Liver (tissue), 9 donors: ENCODE results near the gene NINJ2. TPM values are rescaled to one million over a fixed set of nuclear protein-coding genes. Genes with fewer than 3 reads are reported as not detected.

ENCODE experiments used
- DNase-seq: peaks from one replicate; pipeline ENCODE4 v3.0.0-alpha.2; 2017; ENCODE audit warnings: low spot score
- H3K27ac ChIP-seq, 2 donors: one replicate each; pipeline ENCODE4 v1.7.0; 2013; ENCODE audit warnings: inconsistent platforms in 2 of 2, low read length in 2 of 2, control low read depth in 1 of 2, low read depth in 1 of 2, mild to moderate bottlenecking in 1 of 2
- H3K27me3 ChIP-seq, 4 donors: one replicate each; pipeline versions ENCODE4 v1.6.1 to v1.7.0; 2013; ENCODE audit warnings: low read length in 3 of 4, inconsistent platforms in 1 of 4, mild to moderate bottlenecking in 1 of 4, moderate library complexity in 1 of 4; ENCODE audit not compliant: control insufficient read depth in 4 of 4, insufficient read depth in 4 of 4
- H3K36me3 ChIP-seq, 4 donors: one replicate each; pipeline versions ENCODE4 v1.6.1 to v1.7.0; 2013; ENCODE audit warnings: low read length in 3 of 4, mild to moderate bottlenecking in 3 of 4, low read depth in 1 of 4, moderate library complexity in 1 of 4; ENCODE audit not compliant: control insufficient read depth in 4 of 4, insufficient read depth in 3 of 4
- H3K4me1 ChIP-seq, 4 donors: one replicate each; pipeline versions ENCODE4 v1.6.1 to v1.7.0; 2013; ENCODE audit warnings: low read length in 3 of 4, mild to moderate bottlenecking in 3 of 4, moderate library complexity in 1 of 4; ENCODE audit not compliant: control insufficient read depth in 4 of 4, insufficient read depth in 4 of 4
- H3K4me3 ChIP-seq, 3 donors: one replicate each; pipeline versions ENCODE4 v1.6.1 to v1.7.0; 2013; ENCODE audit warnings: low read length in 3 of 3, control low read depth in 1 of 3, low read depth in 1 of 3, mild to moderate bottlenecking in 1 of 3
- H3K9ac ChIP-seq, 2 donors: one replicate each; pipeline ENCODE4 v1.7.0; 2013; ENCODE audit warnings: low read length in 2 of 2, mild to moderate bottlenecking in 2 of 2, moderate library complexity in 2 of 2, control low read depth in 1 of 2, low read depth in 1 of 2
- H3K9me3 ChIP-seq, 4 donors: one replicate each; pipeline versions ENCODE4 v1.6.1 to v1.7.0; 2013; ENCODE audit warnings: low read length in 3 of 4; ENCODE audit not compliant: control insufficient read depth in 4 of 4
- EGR1 ChIP-seq, 2 donors: IDR thresholded peaks; 2 replicates each; pipeline ENCODE4 v1.6.1; 2016 to 2018; ENCODE audit warnings: antibody characterized with exemption in 2 of 2, low read depth in 2 of 2
- FOXA1 ChIP-seq: IDR thresholded peaks from 2 replicates; pipeline ENCODE4 v1.6.1; 2016; ENCODE audit warnings: antibody characterized with exemption
- FOXA2 ChIP-seq: IDR thresholded peaks from 2 replicates; pipeline ENCODE4 v1.6.1; 2016; ENCODE audit warnings: antibody characterized with exemption
- GABPA ChIP-seq, 2 donors: IDR thresholded peaks in 1 of 2; conservative IDR thresholded peaks in 1 of 2; 2 replicates each; pipeline ENCODE4 v1.6.1; 2016; ENCODE audit warnings: antibody characterized with exemption in 2 of 2, mild to moderate bottlenecking in 1 of 2, moderate library complexity in 1 of 2
- HNF4A ChIP-seq, 2 donors: conservative IDR thresholded peaks; 2 replicates each; pipeline ENCODE4 v1.6.1; 2016; ENCODE audit warnings: antibody characterized with exemption in 2 of 2, mild to moderate bottlenecking in 2 of 2
- HNF4G ChIP-seq: IDR thresholded peaks from 2 replicates; pipeline ENCODE4 v1.6.1; 2016; ENCODE audit warnings: antibody characterized with exemption
- JUND ChIP-seq, 2 donors: IDR thresholded peaks; 2 replicates each; pipeline ENCODE4 v1.6.1; 2016; ENCODE audit warnings: antibody characterized with exemption in 2 of 2
- NR2F2 ChIP-seq: IDR thresholded peaks from 2 replicates; pipeline ENCODE4 v1.6.1; 2016; ENCODE audit warnings: antibody characterized with exemption
- RAD21 ChIP-seq, 2 donors: IDR thresholded peaks; 2 replicates each; pipeline ENCODE4 v1.6.1; 2016; ENCODE audit warnings: antibody characterized with exemption in 2 of 2, mild to moderate bottlenecking in 2 of 2
- RXRA ChIP-seq, 2 donors: IDR thresholded peaks; 2 replicates each; pipeline ENCODE4 v1.6.1; 2017 to 2018; ENCODE audit warnings: antibody characterized with exemption in 2 of 2, mild to moderate bottlenecking in 1 of 2
- SP1 ChIP-seq: IDR thresholded peaks from 2 replicates; pipeline ENCODE4 v1.6.1; 2018; ENCODE audit warnings: antibody characterized with exemption, mild to moderate bottlenecking
- TAF1 ChIP-seq: conservative IDR thresholded peaks from 2 replicates; pipeline ENCODE4 v1.6.1; 2016; ENCODE audit warnings: antibody characterized with exemption, mild to moderate bottlenecking
- YY1 ChIP-seq: IDR thresholded peaks from 2 replicates; pipeline ENCODE4 v1.6.1; 2016; ENCODE audit warnings: antibody characterized with exemption, mild to moderate bottlenecking
- WGBS: extraction: QIAGEN DNeasy Blood & Tissue Kit; methylation state at CpG from one replicate; pipeline ENCODE4 v1.1.7; 2013; 5-methylcytosine and 5-hydroxymethylcytosine counted together
- polyA plus RNA-seq, 2 donors: library from polyadenylated mRNA; stranded (reverse) in 1 of 2; unstranded in 1 of 2; fragments of 200-250 nt in 1 of 2; fragments of >200 nt in 1 of 2; fragmentation: Nextera tagmentation in 1 of 2; extraction: Ambion mirVana in 1 of 2; gene quantifications; one replicate each; pipeline versions ENCODE4 v1.2.1 to v1.2.3, GENCODE V29; 2013 to 2015
- total RNA-seq, 2 donors: library from RNA; depleted of rRNA; stranded (reverse); fragments of >200 nt; gene quantifications; one replicate each; pipeline ENCODE4 v1.2.3, GENCODE V29; 2014
- TF ChIP-seq, protein P1 (sequence below): IDR thresholded peaks from 2 replicates; pipeline ENCODE4 v1.6.1; 2016; ENCODE audit warnings: antibody characterized with exemption, mild to moderate bottlenecking
- TF ChIP-seq, protein P2 (sequence below): IDR thresholded peaks from 2 replicates; pipeline ENCODE4 v1.6.1; 2016; ENCODE audit warnings: antibody characterized with exemption
- TF ChIP-seq, protein P3 (sequence below): IDR thresholded peaks from 2 replicates; pipeline ENCODE4 v1.6.1; 2016; ENCODE audit warnings: antibody characterized with exemption
- TF ChIP-seq, protein P4 (sequence below): fragments of 150-350 bp; IDR thresholded peaks from 2 replicates; pipeline ENCODE4 v1.5.1; 2017; ENCODE audit warnings: improper control_type of control experiment, low read depth, low read length; ENCODE audit not compliant: missing input control
- TF ChIP-seq, protein P5 (sequence below): IDR thresholded peaks from 2 replicates; pipeline ENCODE4 v1.6.1; 2016; ENCODE audit warnings: antibody characterized with exemption
- donor health status: healthy.
- donor health status: healthy.
- donor health status: healthy.
- donor health status: healthy.
- donor health status: healthy.

The NINJ2 gene
- total and polyA plus RNA-seq, 4 donors, result 6.7 to 16.5 (median 15.4) TPM

DNA sequence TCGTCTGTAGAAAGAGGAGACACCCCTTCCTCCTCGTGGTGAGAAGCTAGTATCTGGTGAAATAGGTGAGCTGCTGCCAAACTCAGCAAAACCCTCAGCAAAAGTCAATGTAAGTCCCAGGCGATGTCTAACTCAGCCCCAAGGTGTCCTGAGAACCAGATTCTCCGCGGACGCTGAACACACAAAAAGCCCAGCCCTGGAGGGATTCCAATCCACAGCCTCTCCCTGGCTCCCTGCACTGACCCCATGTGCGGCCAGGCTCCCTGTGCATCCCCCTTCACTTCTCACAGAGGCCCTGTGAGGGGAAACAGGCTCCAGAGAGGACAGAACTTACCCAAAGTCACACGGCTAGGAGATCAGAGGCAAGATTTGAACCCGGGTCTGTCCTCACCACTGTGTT, 81.5 kb downstream of the NINJ2 start:
- H3K36me3 ChIP-seq, result no peaks in the 10 kb centered on the region
- no peak overlapping the region for H3K4me3 ChIP-seq
- TF ChIP-seq YY1 (no peak), TAF1 (no peak), EGR1 (IDR thresholded peaks at IDR 0.05; ENCODE audit: low read depth in 2 of 2) (no peak), NR2F2 (no peak), GABPA (IDR thresholded peaks at IDR 0.05 in 1 of 2, conservative IDR thresholded peaks at IDR 0.05 in 1 of 2) (no peak), SP1 (no peak), FOXA1 (no peak), JUND (IDR thresholded peaks at IDR 0.05) (no peak), RXRA (IDR thresholded peaks at IDR 0.05) (no peak), FOXA2 (no peak), HNF4G (no peak), HNF4A (conservative IDR thresholded peaks at IDR 0.05) (no peak), RAD21 (IDR thresholded peaks at IDR 0.05) (no peak)
- TF ChIP-seq, protein P1, sequence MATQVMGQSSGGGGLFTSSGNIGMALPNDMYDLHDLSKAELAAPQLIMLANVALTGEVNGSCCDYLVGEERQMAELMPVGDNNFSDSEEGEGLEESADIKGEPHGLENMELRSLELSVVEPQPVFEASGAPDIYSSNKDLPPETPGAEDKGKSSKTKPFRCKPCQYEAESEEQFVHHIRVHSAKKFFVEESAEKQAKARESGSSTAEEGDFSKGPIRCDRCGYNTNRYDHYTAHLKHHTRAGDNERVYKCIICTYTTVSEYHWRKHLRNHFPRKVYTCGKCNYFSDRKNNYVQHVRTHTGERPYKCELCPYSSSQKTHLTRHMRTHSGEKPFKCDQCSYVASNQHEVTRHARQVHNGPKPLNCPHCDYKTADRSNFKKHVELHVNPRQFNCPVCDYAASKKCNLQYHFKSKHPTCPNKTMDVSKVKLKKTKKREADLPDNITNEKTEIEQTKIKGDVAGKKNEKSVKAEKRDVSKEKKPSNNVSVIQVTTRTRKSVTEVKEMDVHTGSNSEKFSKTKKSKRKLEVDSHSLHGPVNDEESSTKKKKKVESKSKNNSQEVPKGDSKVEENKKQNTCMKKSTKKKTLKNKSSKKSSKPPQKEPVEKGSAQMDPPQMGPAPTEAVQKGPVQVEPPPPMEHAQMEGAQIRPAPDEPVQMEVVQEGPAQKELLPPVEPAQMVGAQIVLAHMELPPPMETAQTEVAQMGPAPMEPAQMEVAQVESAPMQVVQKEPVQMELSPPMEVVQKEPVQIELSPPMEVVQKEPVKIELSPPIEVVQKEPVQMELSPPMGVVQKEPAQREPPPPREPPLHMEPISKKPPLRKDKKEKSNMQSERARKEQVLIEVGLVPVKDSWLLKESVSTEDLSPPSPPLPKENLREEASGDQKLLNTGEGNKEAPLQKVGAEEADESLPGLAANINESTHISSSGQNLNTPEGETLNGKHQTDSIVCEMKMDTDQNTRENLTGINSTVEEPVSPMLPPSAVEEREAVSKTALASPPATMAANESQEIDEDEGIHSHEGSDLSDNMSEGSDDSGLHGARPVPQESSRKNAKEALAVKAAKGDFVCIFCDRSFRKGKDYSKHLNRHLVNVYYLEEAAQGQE, result no peak
- TF ChIP-seq, protein P2, sequence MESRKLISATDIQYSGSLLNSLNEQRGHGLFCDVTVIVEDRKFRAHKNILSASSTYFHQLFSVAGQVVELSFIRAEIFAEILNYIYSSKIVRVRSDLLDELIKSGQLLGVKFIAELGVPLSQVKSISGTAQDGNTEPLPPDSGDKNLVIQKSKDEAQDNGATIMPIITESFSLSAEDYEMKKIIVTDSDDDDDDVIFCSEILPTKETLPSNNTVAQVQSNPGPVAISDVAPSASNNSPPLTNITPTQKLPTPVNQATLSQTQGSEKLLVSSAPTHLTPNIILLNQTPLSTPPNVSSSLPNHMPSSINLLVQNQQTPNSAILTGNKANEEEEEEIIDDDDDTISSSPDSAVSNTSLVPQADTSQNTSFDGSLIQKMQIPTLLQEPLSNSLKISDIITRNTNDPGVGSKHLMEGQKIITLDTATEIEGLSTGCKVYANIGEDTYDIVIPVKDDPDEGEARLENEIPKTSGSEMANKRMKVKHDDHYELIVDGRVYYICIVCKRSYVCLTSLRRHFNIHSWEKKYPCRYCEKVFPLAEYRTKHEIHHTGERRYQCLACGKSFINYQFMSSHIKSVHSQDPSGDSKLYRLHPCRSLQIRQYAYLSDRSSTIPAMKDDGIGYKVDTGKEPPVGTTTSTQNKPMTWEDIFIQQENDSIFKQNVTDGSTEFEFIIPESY, result no peak
- TF ChIP-seq, protein P3, sequence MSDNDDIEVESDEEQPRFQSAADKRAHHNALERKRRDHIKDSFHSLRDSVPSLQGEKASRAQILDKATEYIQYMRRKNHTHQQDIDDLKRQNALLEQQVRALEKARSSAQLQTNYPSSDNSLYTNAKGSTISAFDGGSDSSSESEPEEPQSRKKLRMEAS, result no peak
- TF ChIP-seq, protein P4, sequence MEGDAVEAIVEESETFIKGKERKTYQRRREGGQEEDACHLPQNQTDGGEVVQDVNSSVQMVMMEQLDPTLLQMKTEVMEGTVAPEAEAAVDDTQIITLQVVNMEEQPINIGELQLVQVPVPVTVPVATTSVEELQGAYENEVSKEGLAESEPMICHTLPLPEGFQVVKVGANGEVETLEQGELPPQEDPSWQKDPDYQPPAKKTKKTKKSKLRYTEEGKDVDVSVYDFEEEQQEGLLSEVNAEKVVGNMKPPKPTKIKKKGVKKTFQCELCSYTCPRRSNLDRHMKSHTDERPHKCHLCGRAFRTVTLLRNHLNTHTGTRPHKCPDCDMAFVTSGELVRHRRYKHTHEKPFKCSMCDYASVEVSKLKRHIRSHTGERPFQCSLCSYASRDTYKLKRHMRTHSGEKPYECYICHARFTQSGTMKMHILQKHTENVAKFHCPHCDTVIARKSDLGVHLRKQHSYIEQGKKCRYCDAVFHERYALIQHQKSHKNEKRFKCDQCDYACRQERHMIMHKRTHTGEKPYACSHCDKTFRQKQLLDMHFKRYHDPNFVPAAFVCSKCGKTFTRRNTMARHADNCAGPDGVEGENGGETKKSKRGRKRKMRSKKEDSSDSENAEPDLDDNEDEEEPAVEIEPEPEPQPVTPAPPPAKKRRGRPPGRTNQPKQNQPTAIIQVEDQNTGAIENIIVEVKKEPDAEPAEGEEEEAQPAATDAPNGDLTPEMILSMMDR, result no peak
- TF ChIP-seq, protein P5, sequence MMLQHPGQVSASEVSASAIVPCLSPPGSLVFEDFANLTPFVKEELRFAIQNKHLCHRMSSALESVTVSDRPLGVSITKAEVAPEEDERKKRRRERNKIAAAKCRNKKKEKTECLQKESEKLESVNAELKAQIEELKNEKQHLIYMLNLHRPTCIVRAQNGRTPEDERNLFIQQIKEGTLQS, result no peak
- H3K9me3 ChIP-seq, result no peaks in the 10 kb centered on the region
- peaks cover 15 to 57% (median 40%) of the 10 kb centered on the region in 4 donors for H3K4me1 ChIP-seq
- no peaks in the 10 kb centered on the region for H3K27me3 ChIP-seq
- H3K9ac ChIP-seq, result no peak overlapping the region
- WGBS, result 55% methylated on average over 9 of the region's 9 CpGs
- H3K27ac ChIP-seq, result peak overlapping the region; percentile 33 to 48
- no peak for DNase-seq
